Stimulated activated CD4-positive, alpha-beta T cell treated with anti-CD3 and anti-CD28 coated beads, Interleukin-12 subunit alpha, Interleukin-12 subunit beta, amount 100 ng/mL, for 48 hours (primary cell): ENCODE data around the gene KCNK6.
"Not testable (repeated sequence)": the region's sequence is repeated elsewhere in the genome, so short reads cannot be mapped to it uniquely, and the experiment has no call there.

ENCODE experiments used
- DNase-seq, 3 donors: peaks; one replicate each; pipeline ENCODE4 v3.0.0-alpha.2; 2020; ENCODE audit warnings: low read depth in 2 of 3, low spot score in 1 of 3

KCNK6 gene

DNA sequence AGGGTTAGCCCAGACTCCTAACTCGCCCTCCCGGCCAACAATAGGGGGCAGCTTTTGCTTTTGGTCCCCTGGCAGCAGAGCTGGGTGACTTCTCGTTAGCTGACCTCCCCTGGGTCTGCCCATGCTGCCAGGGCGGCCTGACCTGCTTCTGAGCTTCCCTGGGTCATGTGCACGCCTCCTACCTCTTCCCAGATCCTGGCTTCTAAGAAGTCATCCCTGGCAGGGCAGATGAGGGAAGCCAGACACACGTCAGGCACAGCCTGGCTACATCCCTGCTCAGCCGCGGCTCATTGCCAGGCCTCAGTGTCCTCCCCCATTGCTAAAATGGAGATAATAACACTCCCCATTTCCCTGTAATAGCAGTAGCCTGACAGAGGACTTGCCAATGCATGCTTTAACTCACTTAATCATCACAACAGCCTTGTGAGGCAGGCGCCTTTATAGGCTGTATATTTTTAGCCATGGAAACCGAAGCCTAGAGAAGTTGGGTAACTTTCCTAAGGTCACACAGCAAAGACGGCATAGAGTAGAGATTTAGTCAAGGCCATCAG, 2.1 kb downstream of the KCNK6 start:
- DNase-seq: no peak

DNA sequence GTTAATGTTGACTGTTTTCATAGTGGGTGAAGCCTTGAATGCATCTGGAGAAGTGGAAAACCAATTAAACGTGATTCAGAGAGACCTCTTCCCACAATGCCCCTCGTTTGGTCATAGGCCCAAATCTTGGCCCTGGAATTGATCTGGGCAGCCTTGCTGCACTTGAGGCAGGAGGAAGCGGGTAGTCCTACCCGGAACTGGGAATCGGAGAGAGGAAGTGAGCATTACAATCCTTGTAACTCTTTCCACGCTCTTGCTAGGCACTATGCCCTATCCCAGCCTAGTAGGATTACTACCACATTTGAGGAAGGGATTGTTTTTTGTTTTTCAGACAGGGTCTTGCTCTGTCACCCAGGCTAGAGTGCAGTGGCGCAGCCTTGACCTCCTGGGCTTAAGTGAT, 3.6 kb downstream of the KCNK6 start:
- DNase-seq: no peak

DNA sequence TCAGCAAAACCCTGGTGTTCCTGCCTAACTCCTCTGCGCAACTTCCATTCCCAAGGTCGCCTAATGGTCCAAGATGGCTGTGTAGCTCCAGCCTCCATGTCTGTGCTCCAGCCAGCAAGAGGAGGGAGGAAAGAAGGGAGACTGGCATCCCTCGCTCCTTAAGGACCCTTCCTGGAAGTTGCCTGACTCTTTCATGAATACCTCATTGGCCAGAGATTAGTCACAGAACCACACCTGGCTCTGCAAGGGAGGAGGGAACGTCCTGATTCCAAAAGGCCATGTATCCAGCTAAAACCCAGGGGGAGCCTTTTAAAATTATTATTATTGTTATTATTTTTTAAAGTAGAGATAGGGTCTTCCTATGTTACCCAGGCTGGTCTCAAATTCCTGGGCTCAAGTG, 4.8 kb downstream of the KCNK6 start:
- DNase-seq: no peak

DNA sequence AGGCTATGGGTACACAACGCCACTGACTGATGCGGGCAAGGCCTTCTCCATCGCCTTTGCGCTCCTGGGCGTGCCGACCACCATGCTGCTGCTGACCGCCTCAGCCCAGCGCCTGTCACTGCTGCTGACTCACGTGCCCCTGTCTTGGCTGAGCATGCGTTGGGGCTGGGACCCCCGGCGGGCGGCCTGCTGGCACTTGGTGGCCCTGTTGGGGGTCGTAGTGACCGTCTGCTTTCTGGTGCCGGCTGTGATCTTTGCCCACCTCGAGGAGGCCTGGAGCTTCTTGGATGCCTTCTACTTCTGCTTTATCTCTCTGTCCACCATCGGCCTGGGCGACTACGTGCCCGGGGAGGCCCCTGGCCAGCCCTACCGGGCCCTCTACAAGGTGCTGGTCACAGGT, 6.9 kb downstream of the KCNK6 start:
- no peak for DNase-seq

DNA sequence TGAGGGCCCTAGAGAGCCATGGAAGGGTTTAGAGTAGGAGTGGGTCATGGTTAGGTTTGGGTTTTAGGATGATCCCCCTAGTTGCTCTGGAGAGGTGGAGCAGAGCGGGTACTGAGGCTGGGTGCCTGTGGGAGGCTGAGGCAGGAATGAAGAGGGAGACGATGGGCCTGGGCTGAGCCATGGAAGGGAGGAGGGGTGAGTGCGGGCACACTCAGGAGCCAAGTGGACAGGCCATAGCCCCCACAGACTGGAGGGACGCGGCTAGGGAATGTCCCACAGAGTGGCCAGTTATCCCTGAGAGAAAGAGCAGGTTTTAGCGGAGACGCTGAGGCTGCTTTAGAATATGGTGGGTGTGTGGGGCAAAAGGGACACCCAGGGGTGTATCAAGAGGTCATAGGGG, 10.0 kb downstream of the KCNK6 start:
- no peak for DNase-seq

DNA sequence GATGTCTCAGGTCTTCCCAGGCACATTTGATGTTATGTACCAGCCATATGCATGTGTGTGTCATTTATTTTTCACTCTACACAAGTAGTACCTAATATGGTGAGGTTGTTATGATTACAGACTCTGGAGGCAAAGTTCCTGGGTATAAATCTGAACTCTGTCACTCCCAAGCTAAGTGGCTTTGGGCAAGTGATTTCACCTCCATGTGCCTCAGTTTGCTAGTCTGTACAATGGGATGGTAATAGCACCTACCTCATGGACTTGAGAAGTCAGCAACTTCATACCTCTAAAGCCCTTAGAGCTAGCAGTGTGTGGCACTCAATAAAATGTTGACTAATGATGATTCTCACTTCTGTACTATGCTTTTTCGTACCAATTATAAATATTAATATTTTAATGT, 12.1 kb downstream of the KCNK6 start:
- DNase-seq: no peak

DNA sequence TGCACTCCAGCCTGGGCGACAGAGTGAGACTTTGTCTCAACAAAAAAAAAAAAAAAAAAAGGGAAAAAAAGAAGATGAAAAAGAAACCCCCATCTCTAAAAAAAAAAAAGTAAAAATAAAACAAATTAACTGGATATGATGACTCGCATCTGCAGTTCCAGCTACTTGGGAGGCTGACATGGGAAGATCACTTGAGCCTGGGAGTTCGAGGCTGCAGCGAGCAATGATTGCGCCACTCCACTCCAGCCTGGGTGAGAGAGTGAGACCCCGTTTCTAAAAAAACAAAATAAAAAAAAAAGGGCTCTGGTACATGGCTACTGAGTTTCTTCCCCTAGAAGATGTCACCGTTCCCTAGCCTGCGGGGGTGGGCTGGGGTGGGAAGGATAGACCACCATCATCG, 13.6 kb downstream of the KCNK6 start:
- no peak for DNase-seq

DNA sequence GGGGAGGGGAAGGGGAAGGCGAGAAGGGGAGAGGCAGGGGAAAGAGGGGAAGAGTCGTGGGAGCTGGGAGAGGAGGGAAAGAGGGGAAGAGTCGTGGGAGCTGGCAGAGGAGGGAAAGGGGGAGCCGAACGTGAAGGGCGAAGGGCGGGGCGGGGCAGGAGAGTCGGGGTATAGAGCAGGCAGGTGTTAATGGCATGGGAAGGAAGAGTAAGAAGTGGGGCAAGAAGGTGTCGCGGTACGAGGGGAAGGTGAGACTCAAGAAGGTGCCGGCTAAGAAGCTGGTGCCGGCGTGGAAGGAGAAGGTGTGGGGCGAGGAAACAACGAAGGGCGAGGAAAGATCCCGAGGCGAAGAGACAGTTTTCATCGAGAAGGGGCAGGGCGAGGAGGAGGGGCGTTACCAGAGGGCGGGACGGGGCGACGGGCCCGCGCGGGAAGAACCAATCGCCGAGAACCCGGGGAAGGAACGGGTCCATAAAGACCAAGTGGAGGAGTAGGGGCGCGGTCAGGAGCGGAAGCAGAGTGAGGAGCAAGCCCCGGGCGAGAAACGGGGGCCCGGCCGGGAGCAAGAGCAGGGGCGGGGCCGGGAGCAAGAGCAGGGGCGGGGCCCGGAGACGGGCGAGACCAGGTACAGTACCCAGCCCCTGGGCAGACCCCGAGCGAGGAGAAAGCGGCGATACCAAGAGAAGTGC, 16.4 kb downstream of the KCNK6 start:
- DNase-seq: peak; percentile 91 to 94 (median 92)

DNA sequence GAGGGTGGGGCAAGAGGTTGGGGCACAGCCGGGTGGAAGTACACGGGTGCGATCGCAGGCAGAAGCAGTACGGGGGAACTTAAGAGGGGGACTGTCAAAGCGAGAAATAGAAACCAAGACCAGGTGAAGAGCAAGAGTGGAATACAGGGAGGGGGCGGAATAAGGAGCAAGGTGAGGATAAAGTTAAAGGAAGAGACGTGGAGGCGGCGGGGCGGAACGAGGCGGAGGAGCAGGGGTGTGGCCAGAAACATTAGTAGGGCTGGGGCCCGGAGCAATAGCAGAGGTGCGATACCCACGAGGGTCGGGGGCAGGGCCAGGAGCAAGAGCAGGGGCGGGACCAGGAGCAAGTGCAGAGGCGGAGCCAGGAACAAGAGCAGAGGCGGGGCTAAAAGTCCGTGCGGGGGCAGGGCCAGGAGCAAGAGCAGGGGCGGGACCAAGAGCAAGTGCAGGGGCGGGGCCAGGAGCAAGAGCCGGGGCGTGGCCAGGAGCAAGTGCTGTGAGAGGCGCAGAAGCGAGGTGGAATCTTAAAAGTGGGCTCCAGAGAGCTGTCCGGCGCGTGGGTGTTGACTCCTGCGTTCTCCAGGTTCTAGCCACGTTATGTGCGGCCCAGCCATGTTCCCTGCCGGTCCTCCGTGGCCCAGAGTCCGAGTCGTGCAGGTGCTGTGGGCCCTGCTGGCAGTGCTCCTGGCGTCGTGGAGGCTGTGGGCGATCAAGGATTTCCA, 17.2 kb downstream of the KCNK6 start:
- DNase-seq: peak; percentile 94 to 97 (median 96)

DNA sequence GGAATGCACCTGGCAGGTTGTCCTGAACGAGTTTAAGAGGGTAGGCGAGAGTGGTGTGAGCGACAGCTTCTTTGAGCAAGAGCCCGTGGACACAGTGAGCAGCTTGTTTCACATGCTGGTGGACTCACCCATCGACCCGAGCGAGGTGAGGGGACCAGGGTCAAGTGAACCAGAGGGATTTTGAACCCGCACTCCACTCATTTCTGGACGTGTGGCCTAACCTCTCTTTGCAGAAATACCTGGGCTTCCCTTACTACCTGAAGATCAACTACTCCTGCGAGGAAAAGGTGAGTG, 17.7 kb downstream of the KCNK6 start:
- no peak for DNase-seq

DNA sequence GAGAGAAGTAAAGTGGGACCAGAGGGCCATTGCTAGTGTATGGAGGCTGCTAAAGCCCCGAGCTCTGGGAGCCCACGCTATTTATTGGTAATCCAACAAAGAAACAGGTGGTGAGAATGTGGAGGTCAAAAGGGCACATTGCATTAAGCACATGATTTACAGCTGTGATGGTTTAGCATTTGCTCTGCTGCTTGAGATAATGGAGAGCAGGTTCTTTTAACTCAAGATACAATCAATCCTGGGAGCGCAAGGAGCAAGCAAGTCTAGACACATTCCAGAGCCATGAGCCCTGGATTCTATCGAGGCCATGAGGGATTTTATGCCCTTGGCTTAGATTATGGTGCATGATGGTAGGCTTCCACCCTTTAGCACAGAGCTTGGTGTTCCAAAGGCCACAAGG, 19.4 kb downstream of the KCNK6 start:
- not testable (repeated sequence) for DNase-seq

DNA sequence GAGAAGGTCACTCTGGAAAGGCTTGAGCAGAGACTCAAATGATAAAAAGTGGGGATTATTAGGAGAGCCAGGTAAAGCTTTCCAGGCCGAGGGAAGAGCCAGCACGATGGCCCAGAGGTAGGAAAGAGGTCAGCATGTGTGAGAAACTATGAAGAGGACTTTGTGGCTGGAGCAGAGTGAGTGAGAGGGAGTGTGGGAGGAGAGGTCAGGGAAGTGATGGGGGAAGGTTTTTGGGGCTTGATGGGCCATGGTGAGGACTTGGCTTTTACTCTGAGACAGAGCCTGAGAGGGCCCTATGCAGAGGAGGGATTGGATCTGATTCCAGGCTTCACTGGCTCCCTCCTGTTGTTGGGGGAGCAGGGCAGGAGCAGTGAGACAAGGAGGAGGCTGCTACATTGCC, 21.3 kb downstream of the KCNK6 start:
- no peak for DNase-seq

DNA sequence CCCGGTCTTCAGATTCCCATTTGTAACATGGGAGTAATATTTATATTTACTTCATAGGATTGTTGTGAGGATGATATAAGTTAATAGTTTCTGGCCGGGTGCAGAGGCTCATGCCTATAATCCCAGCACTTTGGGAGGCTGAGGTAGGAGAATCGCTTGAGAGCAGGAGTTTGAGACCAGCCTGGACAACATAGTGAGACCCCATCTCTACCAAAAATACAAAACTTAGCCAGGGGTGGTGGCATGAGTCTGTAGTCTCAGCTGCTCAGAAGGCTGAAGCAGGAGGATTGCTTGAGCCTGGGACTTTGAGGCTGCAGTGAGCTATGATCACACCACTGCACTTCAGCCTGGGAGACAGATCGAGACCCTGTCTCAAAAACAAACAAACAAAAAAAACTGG, 27.2 kb downstream of the KCNK6 start:
- no peak for DNase-seq

DNA sequence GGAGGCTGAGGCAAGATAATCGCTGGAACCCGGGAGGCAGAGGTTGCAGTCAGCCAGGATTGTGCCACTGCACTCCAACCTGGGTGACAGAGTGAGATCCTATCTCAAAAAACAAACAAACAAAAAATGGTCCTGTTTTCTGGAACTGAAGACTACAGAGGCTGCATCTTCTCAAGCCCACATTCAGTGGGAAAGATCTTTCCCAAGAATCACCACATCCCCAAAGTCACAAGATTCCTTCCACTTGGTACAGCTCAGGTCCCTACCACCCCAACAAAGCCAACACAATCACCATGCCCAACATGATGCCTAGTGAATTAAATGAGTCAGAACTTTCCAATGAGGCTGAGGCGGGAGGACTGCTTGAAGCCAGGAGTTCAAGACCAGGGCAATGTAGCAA, 31.2 kb downstream of the KCNK6 start:
- DNase-seq: no peak

DNA sequence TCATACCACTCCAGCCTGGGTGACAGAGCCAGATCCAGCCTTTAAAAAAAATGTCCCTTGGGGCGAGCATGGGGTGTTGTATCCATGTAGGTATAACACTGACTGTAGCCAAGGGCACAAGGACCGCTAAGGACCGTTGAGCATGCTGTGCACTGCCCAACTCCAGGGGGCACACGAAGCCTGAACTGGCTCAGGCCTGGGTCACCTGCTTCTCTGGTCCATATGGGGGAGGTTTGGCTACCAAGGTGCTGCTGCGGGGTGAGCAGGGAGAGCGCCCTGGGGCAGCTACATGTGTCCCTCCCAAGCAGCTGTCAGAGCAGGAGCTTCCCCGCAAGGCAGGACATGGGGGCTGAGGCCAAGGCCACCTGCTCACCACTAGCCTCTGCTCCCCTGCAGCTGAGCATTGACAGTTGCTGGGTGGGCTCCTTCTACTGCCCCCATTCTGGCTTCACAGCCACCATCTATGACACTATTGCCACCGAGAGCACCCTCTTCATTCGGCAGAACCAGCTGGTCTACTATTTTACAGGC, 32.3 kb downstream of the KCNK6 start:
- DNase-seq: no peak

DNA sequence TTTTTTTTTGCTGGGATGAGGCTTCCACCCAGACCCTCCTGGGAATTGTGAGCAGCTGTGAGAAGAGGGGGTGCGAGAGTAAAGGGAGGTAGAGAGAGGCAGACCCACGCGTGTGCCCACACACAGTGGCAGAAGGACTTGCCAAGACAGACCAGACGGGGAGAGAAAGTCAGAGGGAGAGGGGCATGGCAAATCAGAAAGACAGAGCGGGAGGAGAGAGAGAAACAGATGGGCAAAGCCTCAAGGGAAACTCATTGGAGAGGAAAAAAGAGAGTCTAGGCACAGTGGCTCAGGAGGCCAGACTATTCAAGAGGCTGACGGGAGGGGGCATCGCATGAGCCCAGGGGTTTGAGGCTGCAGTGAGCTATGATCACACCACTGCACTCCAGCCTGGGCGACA, 33.0 kb downstream of the KCNK6 start:
- no peak for DNase-seq

DNA sequence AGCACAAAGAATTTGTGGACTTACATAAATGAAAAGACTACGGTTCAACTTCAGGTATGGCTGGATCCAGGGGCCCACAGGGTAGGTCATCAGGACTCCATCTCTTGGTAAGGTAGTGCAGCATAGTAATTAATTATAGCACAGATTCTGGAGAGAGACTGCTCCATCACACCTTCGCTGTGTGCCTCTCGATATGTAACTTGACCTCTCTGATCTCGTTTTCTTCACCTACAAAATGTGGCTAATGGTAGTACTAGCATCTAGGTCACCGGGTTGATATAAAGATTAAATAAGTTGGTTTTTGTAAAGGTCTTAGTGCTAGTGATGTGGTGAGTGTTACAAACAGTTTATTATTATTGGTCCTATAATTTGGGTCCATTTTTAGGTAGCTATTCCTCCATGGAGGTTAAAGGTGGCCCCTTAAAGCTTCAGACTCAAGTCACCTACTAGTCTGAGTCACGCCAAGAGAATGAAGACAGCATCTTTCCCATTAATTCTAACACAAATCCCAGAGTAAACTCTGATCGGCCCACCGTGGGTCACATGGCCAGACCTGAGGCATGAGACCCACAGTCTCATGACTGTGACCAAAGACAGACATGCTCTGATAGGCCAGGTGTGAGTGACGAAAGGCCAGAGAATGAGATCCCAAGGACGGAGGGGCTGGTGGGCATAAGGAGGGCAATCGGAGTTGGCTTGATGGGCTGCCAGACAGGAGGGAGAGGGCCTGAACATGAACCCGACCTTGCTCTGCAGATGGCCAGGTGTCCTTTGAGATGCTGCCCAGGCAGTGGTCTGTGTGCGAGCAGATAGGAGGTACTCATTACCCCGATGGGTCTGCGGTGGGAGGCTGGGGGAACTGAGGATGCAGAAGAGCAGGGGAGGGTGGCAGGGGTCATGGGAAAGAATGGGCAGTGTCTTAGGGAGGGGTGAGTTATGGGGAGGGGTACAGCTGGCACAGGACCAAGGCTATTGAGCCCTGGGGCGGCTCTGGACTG, 36.4 kb downstream of the KCNK6 start:
- DNase-seq: no peak

DNA sequence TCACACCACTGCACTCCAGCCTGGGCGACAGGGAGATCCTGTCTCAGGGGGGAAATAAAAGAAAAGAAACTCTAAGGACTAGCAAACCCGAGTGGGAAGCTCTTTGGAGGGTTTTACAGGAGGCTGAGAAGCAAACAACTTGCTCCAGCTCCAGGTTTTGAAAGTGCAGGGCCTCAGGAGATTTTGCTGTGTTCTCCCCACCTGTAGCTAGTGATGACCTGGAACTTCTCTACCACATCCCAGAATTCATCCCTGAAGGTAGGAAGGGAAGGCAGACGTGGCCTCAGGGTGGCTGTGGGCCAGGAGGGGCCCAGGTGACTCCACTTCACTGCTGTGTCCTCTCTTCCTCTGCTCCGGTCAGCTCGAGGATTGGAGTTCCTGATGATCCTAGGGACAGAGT, 38.4 kb downstream of the KCNK6 start:
- no peak for DNase-seq

DNA sequence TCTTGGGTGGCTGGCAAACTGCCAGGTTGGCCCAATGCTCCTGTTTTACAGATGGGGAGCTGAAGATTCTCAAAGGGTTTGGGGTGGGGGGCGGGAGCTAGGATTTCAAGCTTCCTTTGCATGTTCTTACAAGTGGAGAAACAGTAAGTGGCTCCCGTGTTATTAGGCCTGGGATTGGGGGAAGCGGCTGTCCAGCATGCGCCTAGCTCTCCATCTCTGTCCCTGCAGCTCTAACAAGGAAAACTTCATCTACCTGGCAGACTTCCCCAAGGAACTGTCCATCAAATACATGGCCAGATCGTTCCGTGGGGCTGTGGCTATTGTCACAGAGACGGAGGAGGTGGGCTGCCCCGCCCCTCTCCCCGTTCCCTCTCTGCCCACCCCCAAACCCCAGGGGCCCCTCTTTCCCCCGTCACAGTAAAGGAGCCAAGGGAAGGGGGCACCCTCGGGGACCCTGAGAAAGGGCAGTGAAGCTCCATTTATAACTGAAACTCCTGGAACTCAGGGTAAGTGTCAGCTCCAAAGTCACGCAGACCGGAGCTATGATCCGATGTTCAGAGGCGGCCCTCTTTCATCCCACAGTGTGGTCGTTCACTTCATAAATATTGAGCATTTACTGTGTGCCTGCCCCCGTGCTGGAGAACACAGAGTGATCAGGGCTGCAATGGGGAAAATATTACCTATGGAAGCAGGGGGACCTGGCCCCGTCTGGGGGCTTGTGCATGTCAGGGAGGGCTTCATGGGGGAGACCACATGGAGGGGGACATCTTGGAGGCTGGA, 39.8 kb downstream of the KCNK6 start:
- no peak for DNase-seq

DNA sequence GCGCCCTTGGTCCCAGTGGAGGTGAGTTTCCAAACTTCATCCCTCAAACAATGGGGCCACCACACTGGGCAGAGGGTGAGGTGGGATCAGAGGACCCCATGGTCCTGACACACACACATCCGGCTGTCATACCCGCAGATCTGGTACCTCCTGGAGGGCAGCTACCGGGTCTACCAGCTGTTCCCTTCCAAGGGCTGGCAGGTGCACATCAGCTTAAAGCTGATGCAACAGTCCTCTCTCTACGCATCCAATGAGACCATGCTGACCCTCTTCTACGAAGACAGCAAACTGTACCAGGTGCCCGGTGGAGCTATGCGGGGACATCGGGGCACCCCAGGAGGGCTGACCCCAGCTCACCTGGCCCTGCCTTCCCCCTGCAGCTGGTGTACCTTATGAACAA, 40.7 kb downstream of the KCNK6 start:
- DNase-seq: no peak
